ENCODE measurements around the gene FAM228A. TPM values are rescaled to one million over a fixed set of nuclear protein-coding genes. Genes with fewer than 3 reads are reported as not detected.

FAM228A gene
- total and polyA plus RNA-seq, 11 donors, result 0.19 to 1.9 (median 0.79) TPM; not detected in 3

GRCh38 chr2:24183366-24184069 is 8.7 kb downstream of the FAM228A start:
- WGBS, 4 donors, result 76 to 85% (median 81%) methylated on average over 6 of the region's 6 CpGs
- intact Hi-C loops (cut with DNase I), result no loop called here
- DNase-seq (no peak), ATAC-seq (no peak)
- Histone ChIP-seq H3K4me3 (no peak overlapping the region), H3K27ac (no peak overlapping the region), H3K9me3 (peaks cover 0 to 14% (median 0%) of the 10 kb centered on the region in 12 donors), H3K27me3 (no peaks in the 10 kb centered on the region), H3K4me1 (no peaks in the 10 kb centered on the region), H3K36me3 (peaks cover 0 to 3% (median 0%) of the 10 kb centered on the region in 9 donors)
- TF ChIP-seq CTCF (IDR thresholded peaks at IDR 0.05) (no peak), POLR2A (IDR thresholded peaks at IDR 0.05) (no peak)

- Histone ChIP-seq H3K4me1 (no peaks in the 10 kb centered on the region), H3K9me3 (peaks cover 0 to 14% (median 0%) of the 10 kb centered on the region in 12 donors), H3K27ac (no peak overlapping the region), H3K27me3 (no peaks in the 10 kb centered on the region), H3K36me3 (peaks cover 0 to 3% (median 0%) of the 10 kb centered on the region in 9 donors), H3K4me3 (no peak overlapping the region)
- ATAC-seq, result no peak
- TF ChIP-seq CTCF (IDR thresholded peaks at IDR 0.05), result no peak
- no peak for TF ChIP-seq POLR2A (IDR thresholded peaks at IDR 0.05)
- no peak for DNase-seq
- 66 to 76% (median 69%) methylated on average over 10 of the region's 10 CpGs for WGBS, 4 donors
- intact Hi-C loops (cut with DNase I), result no loop called here
These were observed 14.7 kb downstream of the FAM228A start for GRCh38 chr2:24189551-24189950.

GRCh38 chr2:24190503-24190902 is 15.7 kb downstream of the FAM228A start:
- intact Hi-C loops (cut with DNase I), result no loop called here
- no peaks in the 10 kb centered on the region for H3K4me1 ChIP-seq
- no peaks in the 10 kb centered on the region for H3K27me3 ChIP-seq
- DNase-seq (no peak), ATAC-seq (no peak)
- H3K9me3 ChIP-seq, result peaks cover 0 to 9% (median 0%) of the 10 kb centered on the region in 12 donors
- peaks cover 0 to under 1% (median 0%) of the 10 kb centered on the region in 9 donors for H3K36me3 ChIP-seq
- H3K4me3 ChIP-seq, result no peak overlapping the region
- no peak overlapping the region for H3K27ac ChIP-seq
- TF ChIP-seq POLR2A (IDR thresholded peaks at IDR 0.05), result no peak
- no peak for TF ChIP-seq CTCF (IDR thresholded peaks at IDR 0.05)
- WGBS, 4 donors, result 84 to 90% (median 88%) methylated on average over 9 of the region's 9 CpGs

GRCh38 chr2:24191156-24191555 is 16.3 kb downstream of the FAM228A start:
- H3K36me3 ChIP-seq, result no peaks in the 10 kb centered on the region
- ATAC-seq, result no peak
- DNase-seq, result no peak
- H3K4me3 ChIP-seq, result no peak overlapping the region
- intact Hi-C loops (cut with DNase I), result no loop called here
- TF ChIP-seq POLR2A (IDR thresholded peaks at IDR 0.05), result no peak
- H3K9me3 ChIP-seq, result peaks cover 0 to 6% (median 0%) of the 10 kb centered on the region in 12 donors
- H3K4me1 ChIP-seq, result no peaks in the 10 kb centered on the region
- no peak overlapping the region for H3K27ac ChIP-seq
- 86 to 96% (median 89%) methylated on average over 9 of the region's 9 CpGs for WGBS, 4 donors
- no peaks in the 10 kb centered on the region for H3K27me3 ChIP-seq

Data from heart left ventricle (tissue), 16 donors.